ENCODE data around the gene SEMA6D.

- no peak for TF ChIP-seq CTCF (IDR thresholded peaks at IDR 0.05)
- TF ChIP-seq POLR2A (IDR thresholded peaks at IDR 0.05) = no peak
These were observed 21.0 kb upstream of the SEMA6D start for GRCh38 chr15:47696351-47696750.

Data from uterus (tissue), 2 donors.